ENCODE results near the gene RBBP5. TPM values are rescaled to one million over a fixed set of nuclear protein-coding genes. Genes with fewer than 3 reads are reported as not detected.

RBBP5 gene
- total and polyA plus RNA-seq, 2 experiments from 2014 or later = 14.1 to 26.5 TPM

- TF ChIP-seq CTCF (conservative IDR thresholded peaks at IDR 0.05; ENCODE audit: low read depth in 2 of 2) (no peak), ZNF114 (CRISPR knock-in tag; IDR thresholded peaks at IDR 0.05) (no peak), JUNB (IDR thresholded peaks at IDR 0.05; ENCODE audit: unreplicated experiment) (no peak), ETS1 (IDR thresholded peaks at IDR 0.05) (no peak)
These were observed 25.5 kb upstream of the RBBP5 start (continued) for GRCh38 chr1:205147191-205147835.

- H3K79me2 ChIP-seq (replicated peaks; ENCODE audit: insufficient read depth) = no peaks in the 10 kb centered on the region
- no peaks in the 10 kb centered on the region for H3K36me3 ChIP-seq (ENCODE audit: insufficient read depth)
- Mint-ChIP-seq H3K27ac (no peak overlapping the region), H3K4me1 (peaks cover 17% of the 10 kb centered on the region; the same call in 2 of the 3 replicates), H3K27me3 (ENCODE audit: insufficient read depth, low read depth, poor library complexity) (peaks cover 3% of the 10 kb centered on the region), H3K4me3 (no peak overlapping the region), H3K36me3 (ENCODE audit: low read depth) (peaks cover 24% of the 10 kb centered on the region), H3K9me3 (peaks cover 4% of the 10 kb centered on the region)
- H3K4me2 ChIP-seq = no peak overlapping the region
- H3F3A ChIP-seq (replicated peaks; ENCODE audit: low read depth) = no peaks in the 10 kb centered on the region
- ATAC-seq = no peak
- no peak overlapping the region for H3K4me3 ChIP-seq
- H3K4me1 ChIP-seq (ENCODE audit: insufficient read depth) = no peaks in the 10 kb centered on the region
- TF ChIP-seq EZH2 (IDR thresholded peaks at IDR 0.05; ENCODE audit: low read depth, unreplicated experiment) = no peak
- TF ChIP-seq ZNF114 (CRISPR knock-in tag; IDR thresholded peaks at IDR 0.05) = no peak
- H3K9me2 ChIP-seq (ENCODE audit: insufficient read depth) = no peaks in the 10 kb centered on the region
- no peaks in the 10 kb centered on the region for H4K20me1 ChIP-seq (replicated peaks; ENCODE audit: insufficient read depth)
- H3K27me3 ChIP-seq (ENCODE audit: insufficient read depth) = no peaks in the 10 kb centered on the region
- DNase-seq (ENCODE audit: low spot score) = no peak
- no peak overlapping the region for H2AFZ ChIP-seq
- no peak overlapping the region for H3K27ac ChIP-seq (ENCODE audit: low read depth)
These were observed 23.0 kb upstream of the RBBP5 start for GRCh38 chr1:205144751-205145150.

- no peak overlapping the region for H2AFZ ChIP-seq
- H3K4me1 ChIP-seq (ENCODE audit: insufficient read depth) = no peaks in the 10 kb centered on the region
- H3K4me3 ChIP-seq = no peak overlapping the region
- Mint-ChIP-seq H3K27ac (no peak overlapping the region), H3K36me3 (ENCODE audit: low read depth) (peaks cover 25% of the 10 kb centered on the region), H3K27me3 (ENCODE audit: insufficient read depth, low read depth, poor library complexity) (peaks cover 3% of the 10 kb centered on the region), H3K4me3 (no peak overlapping the region), H3K9me3 (peaks cover 10% of the 10 kb centered on the region), H3K4me1 (peaks cover 17% of the 10 kb centered on the region; the same call in 2 of the 3 replicates)
- no peaks in the 10 kb centered on the region for H3K9me2 ChIP-seq (ENCODE audit: insufficient read depth)
- H3K27me3 ChIP-seq (ENCODE audit: insufficient read depth) = no peaks in the 10 kb centered on the region
- no peak for DNase-seq (ENCODE audit: low spot score)
- no peaks in the 10 kb centered on the region for H3K36me3 ChIP-seq (ENCODE audit: insufficient read depth)
- H3F3A ChIP-seq (replicated peaks; ENCODE audit: low read depth) = no peaks in the 10 kb centered on the region
- H3K4me2 ChIP-seq = no peak overlapping the region
- no peaks in the 10 kb centered on the region for H3K79me2 ChIP-seq (replicated peaks; ENCODE audit: insufficient read depth)
- no peaks in the 10 kb centered on the region for H4K20me1 ChIP-seq (replicated peaks; ENCODE audit: insufficient read depth)
- H3K27ac ChIP-seq (ENCODE audit: low read depth) = no peak overlapping the region
- ATAC-seq = no peak
- TF ChIP-seq JUNB (IDR thresholded peaks at IDR 0.05; ENCODE audit: unreplicated experiment) (no peak), REST (IDR thresholded peaks at IDR 0.05; ENCODE audit: unreplicated experiment) (no peak)
These were observed 22.4 kb upstream of the RBBP5 start for GRCh38 chr1:205144046-205144720.
